Small intestine (tissue), 16 donors: Measurements from ENCODE around the gene TBKBP1. TPM values are rescaled to one million over a fixed set of nuclear protein-coding genes. Genes with fewer than 3 reads are reported as not detected.

Source experiments
- DNase-seq, 2 donors: peaks; one replicate each; pipeline versions ENCODE4 v3.0.0 to v3.0.0-alpha.2; 2013
- FAIRE-seq: peaks from 2 replicates; lab custom pipeline; 2012; peaks lifted over from hg19 to GRCh38; lab: Jason Lieb, UNC
- H3K27ac ChIP-seq, 3 donors: one replicate each; pipeline ENCODE4 v1.5.1; 2013; ENCODE audit warnings: low read length in 2 of 3, mild to moderate bottlenecking in 2 of 3, control low read depth in 1 of 3, inconsistent platforms in 1 of 3, low read depth in 1 of 3, moderate library complexity in 1 of 3
- H3K27me3 ChIP-seq, 3 donors: one replicate each; pipeline ENCODE4 v1.6.1; 2013; ENCODE audit warnings: low read length in 3 of 3, inconsistent platforms in 1 of 3; ENCODE audit not compliant: control insufficient read depth in 3 of 3, insufficient read depth in 3 of 3
- H3K36me3 ChIP-seq, 3 donors: one replicate each; pipeline ENCODE4 v1.6.1; 2013; ENCODE audit warnings: low read length in 3 of 3, inconsistent platforms in 1 of 3, low read depth in 1 of 3, mild to moderate bottlenecking in 1 of 3, moderate library complexity in 1 of 3; ENCODE audit not compliant: control insufficient read depth in 3 of 3, insufficient read depth in 2 of 3
- H3K4me1 ChIP-seq, 3 donors: one replicate each; pipeline ENCODE4 v1.6.1; 2013; ENCODE audit warnings: low read length in 2 of 3, inconsistent platforms in 1 of 3, low read depth in 1 of 3, mild to moderate bottlenecking in 1 of 3, moderate library complexity in 1 of 3; ENCODE audit not compliant: control insufficient read depth in 3 of 3, insufficient read depth in 2 of 3
- H3K4me3 ChIP-seq, 3 donors: one replicate each; pipeline ENCODE4 v1.5.1; 2013; ENCODE audit warnings: low read length in 3 of 3, control low read depth in 1 of 3, inconsistent platforms in 1 of 3, low read depth in 1 of 3, mild to moderate bottlenecking in 1 of 3, moderate library complexity in 1 of 3
- H3K9me3 ChIP-seq, 2 donors: one replicate each; pipeline ENCODE4 v1.6.1; 2013; ENCODE audit warnings: low read depth in 1 of 2, low read length in 1 of 2; ENCODE audit not compliant: control insufficient read depth in 2 of 2, insufficient read depth in 1 of 2
- WGBS, 3 donors: extraction: QIAGEN DNeasy Blood & Tissue Kit; methylation state at CpG; one replicate each; pipeline ENCODE4 v1.1.7; 2013; 5-methylcytosine and 5-hydroxymethylcytosine counted together
- long read RNA-seq, 10 donors: transcript quantifications; one replicate each; lab custom pipeline, GENCODE V29; 2026
- polyA plus RNA-seq, 4 donors: library from polyadenylated mRNA; stranded (reverse) in 3 of 4; unstranded in 1 of 4; fragments of 200-250 nt in 3 of 4; fragments of 120-200 nt in 1 of 4; gene quantifications; one replicate each; pipeline versions ENCODE4 v1.2.1 to v1.2.3, GENCODE V29; 2013
- donor health status: healthy with polysubstance abuse.
- donor health status: control.
- donor health status: control.
- donor health status: Bipolar disorder and iron deficiency.
- donor health status: healthy.

Gene TBKBP1, protein sequence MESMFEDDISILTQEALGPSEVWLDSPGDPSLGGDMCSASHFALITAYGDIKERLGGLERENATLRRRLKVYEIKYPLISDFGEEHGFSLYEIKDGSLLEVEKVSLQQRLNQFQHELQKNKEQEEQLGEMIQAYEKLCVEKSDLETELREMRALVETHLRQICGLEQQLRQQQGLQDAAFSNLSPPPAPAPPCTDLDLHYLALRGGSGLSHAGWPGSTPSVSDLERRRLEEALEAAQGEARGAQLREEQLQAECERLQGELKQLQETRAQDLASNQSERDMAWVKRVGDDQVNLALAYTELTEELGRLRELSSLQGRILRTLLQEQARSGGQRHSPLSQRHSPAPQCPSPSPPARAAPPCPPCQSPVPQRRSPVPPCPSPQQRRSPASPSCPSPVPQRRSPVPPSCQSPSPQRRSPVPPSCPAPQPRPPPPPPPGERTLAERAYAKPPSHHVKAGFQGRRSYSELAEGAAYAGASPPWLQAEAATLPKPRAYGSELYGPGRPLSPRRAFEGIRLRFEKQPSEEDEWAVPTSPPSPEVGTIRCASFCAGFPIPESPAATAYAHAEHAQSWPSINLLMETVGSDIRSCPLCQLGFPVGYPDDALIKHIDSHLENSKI
- polyA plus RNA-seq: 1 to 10 TPM in 3 of 4 donors, under 1 TPM in 1; 0.22 to 7.5 (median 4.5) TPM
- long read RNA-seq, donor 1: 0 reads
- long read RNA-seq, donor 2: 0 reads
- long read RNA-seq, donor 3: 0 reads
- long read RNA-seq, donor 4: 0 reads
- long read RNA-seq, donor 5: 0 reads
- long read RNA-seq, donor 6: 0 reads
- long read RNA-seq, donor 7: 0 reads
- long read RNA-seq, donor 8: 0 reads
- long read RNA-seq, donor 9: 0 reads
- long read RNA-seq, donor 10, partial matches to known transcripts: 6 of 6 reads
- long read RNA-seq, donor 10, other reads (novel, unspliced or antisense): 0 of 6 reads

DNA sequence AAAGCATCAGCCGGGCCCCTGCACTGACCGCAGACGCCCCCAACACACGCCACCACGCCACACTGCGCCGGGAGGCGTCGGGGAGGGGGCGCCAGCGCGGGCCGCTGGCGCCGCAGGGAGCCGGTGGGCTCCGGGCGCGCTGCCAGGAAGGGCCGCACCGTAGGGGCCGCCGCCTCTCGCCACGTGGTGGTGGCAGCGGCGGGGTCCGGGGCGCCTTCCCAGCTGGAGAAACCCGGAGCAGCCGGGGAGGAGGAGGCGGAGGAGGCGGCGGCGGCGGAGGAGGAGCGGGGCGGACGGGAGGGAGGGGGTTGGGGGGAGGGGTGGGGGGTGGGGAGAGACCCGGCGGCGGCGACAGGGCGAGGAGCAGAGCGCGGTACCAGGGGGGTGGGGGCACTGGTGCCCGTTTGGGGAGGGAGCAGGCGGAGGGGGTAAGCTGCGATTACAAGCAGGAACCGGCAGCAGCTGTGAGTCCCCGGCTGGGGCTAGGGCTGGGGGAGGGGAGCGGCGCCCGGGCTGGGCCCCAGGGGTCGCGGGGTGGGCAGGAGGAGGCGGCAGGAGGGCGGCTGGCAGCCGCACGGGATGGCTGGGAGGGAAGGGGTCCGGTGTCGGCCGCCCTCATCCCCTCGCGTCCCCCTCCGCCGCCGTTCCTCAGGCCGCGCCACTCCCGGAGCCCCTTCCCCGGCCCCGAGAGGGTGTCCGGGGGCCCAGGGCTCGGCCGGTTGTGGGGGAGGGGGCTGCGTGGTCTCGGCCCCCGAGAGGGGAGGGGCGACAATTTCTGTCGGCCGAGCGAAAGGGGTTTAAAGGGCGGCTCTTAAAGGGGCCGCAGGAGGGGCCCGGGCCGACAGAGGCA is at the start of gene TBKBP1:
TSS of gene TBKBP1 (plus strand) at position 431 of the 850 bp plus-strand sequence. CDS start 1,952 bp downstream, outside the sequence.
- peak within 1 kb of the TSS in 2 of 3 donors; percentile 44 to 60 for H3K27ac ChIP-seq
- no peaks in the 10 kb centered on the region for H3K9me3 ChIP-seq
- FAIRE-seq (no peak), DNase-seq (peak in 1 of 2 donors; percentile 70)
- peaks cover 0 to 2% (median 0%) of the 10 kb centered on the region in 3 donors for H3K27me3 ChIP-seq
- peaks cover 0 to 9% (median 6%) of the 10 kb centered on the region in 3 donors for H3K4me1 ChIP-seq
- WGBS, 3 donors: 0 to 2% (median 1%) methylated on average over 45 to 87 of the region's 87 CpGs
- H3K36me3 ChIP-seq: peaks cover 0 to 16% (median 0%) of the 10 kb centered on the region in 3 donors
- H3K4me3 ChIP-seq: peak within 1 kb of the TSS; percentile 63 to 74 (median 69)

GRCh38 chr17:47644324-47644723 is 49.6 kb upstream of the TBKBP1 start:
- Histone ChIP-seq H3K4me3 (no peak overlapping the region), H3K27me3 (no peaks in the 10 kb centered on the region), H3K36me3 (no peaks in the 10 kb centered on the region), H3K27ac (no peak overlapping the region), H3K4me1 (peaks cover 0 to 7% (median 0%) of the 10 kb centered on the region in 3 donors), H3K9me3 (no peaks in the 10 kb centered on the region)
- DNase-seq (no peak), FAIRE-seq (no peak)
- 84 to 89% (median 89%) methylated on average over 5 of the region's 5 CpGs for WGBS, 3 donors

DNA sequence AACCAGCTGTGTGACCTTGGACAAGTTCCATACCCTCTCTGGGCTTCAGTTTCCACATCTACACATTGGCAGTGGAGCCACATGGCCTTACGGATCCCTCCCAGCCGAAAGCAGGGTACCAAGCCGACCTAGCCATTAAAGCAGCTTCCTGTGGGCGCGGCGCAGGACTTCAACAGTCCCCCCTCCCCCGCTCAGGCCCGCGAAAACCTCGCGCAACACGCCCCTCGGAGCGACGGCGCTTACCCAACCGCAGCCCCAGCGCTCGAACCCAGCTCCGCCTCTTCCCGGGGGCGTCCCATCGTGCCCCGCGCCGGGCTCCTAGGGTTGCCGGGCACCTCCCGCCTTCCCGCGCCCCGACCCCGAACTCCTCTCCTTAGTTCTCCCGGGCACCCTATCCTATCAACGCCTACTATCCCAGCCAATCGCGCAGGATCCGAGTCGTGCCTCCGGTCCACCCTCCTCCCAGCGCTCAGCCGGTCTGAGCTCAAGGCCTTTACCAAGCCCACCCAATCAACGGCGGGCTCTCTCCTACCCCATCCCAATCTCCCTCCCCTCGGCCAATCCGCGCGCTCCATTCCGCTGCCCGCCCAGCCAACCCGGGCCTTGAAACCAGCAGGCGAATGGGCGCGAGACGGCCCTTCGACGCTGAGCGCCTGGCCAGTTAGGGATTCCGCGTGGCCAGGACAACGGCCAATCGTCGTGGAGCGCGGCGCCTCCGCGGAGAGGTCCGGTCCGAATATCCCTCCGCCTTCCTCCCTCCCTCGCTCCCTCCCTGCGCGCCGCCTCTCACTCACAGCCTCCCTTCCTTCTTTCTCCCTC is 44.6 kb upstream of the TBKBP1 start, which contains the start of gene KPNB1:
TSS of gene KPNB1 (plus strand) at position 767 of the 819 bp plus-strand sequence. CDS start 326 bp downstream, outside the sequence.
- WGBS, 3 donors: 0 to 1% (median 0%) methylated on average over 70 to 74 of the region's 74 CpGs
- Histone ChIP-seq H3K9me3 (no peaks in the 10 kb centered on the region), H3K27me3 (no peaks in the 10 kb centered on the region), H3K27ac (peak within 1 kb of the TSS; percentile 75 to 91 (median 91)), H3K4me1 (peaks cover 0 to 17% (median 0%) of the 10 kb centered on the region in 3 donors), H3K4me3 (peak within 1 kb of the TSS; percentile 84 to 95 (median 90)), H3K36me3 (peaks cover 0 to 12% (median 7%) of the 10 kb centered on the region in 3 donors)
- FAIRE-seq: peak; percentile 5
- peak; percentile 100 for DNase-seq

DNA sequence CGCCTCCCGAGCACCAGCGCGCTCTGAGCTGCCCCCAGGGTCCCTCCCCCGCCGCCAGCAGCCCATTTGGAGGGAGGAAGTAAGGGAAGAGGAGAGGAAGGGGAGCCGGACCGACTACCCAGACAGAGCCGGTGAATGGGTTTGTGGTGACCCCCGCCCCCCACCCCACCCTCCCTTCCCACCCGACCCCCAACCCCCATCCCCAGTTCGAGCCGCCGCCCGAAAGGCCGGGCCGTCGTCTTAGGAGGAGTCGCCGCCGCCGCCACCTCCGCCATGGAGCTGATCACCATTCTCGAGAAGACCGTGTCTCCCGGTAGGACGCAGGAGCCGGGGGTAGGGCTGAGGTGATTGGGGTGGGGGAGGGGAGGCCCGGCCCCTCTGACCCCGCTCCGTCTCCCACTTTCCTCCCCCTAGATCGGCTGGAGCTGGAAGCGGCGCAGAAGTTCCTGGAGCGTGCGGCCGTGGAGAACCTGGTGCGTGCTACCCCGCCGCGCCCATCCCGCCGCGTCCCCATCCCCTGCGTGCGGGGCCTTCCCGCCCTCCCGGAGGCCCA is 43.9 kb upstream of the TBKBP1 start:
- peak overlapping the region; percentile 75 to 91 (median 79) for H3K27ac ChIP-seq
- DNase-seq: no peak
- peaks cover 2 to 20% (median 5%) of the 10 kb centered on the region in 3 donors for H3K4me1 ChIP-seq
- peak overlapping the region; percentile 84 to 95 (median 90) for H3K4me3 ChIP-seq
- 0% methylated on average over 27 to 48 of the region's 48 CpGs; no CpG with 5 or more reads in 1 of the 3 donors for WGBS, 3 donors
- FAIRE-seq: no peak
- no peaks in the 10 kb centered on the region for H3K9me3 ChIP-seq
- H3K27me3 ChIP-seq: no peaks in the 10 kb centered on the region
- peaks cover 4 to 15% (median 11%) of the 10 kb centered on the region in 3 donors for H3K36me3 ChIP-seq

GRCh38 chr17:47650525-47651522 is 43.1 kb upstream of the TBKBP1 start:
- Histone ChIP-seq H3K36me3 (peaks cover 6 to 16% (median 15%) of the 10 kb centered on the region in 3 donors), H3K9me3 (no peaks in the 10 kb centered on the region), H3K27ac (peak overlapping the region in 2 of 3 donors; percentile 79 to 91), H3K4me1 (peaks cover 2 to 20% (median 6%) of the 10 kb centered on the region in 3 donors), H3K4me3 (peak overlapping the region; percentile 84 to 95 (median 90)), H3K27me3 (no peaks in the 10 kb centered on the region)
- FAIRE-seq: no peak
- WGBS, 3 donors: 0 to 3% (median 1%) methylated on average over 16 to 39 of the region's 39 CpGs
- peak; percentile 96 for DNase-seq

DNA sequence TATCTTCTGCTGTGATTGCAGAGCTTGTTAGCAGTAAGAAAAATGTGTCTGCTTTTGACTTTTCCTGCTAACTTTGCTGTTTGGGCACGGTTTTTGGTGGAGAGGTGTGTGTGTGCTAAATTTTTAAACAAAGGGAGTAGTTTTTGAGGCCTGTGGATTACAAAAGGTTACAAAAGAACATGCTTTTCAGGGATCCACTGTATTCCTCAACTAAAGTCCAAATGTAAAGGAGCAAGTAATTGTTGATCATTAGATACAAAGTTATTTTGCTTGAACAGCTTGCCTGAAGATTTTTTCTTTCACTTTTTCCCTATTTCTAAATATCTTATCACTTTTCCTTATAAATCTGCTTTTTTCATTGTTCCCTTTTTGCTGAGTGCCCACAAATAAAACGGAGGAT is 42.3 kb upstream of the TBKBP1 start:
- peaks cover 2 to 20% (median 6%) of the 10 kb centered on the region in 3 donors for H3K4me1 ChIP-seq
- H3K4me3 ChIP-seq: no peak overlapping the region
- no peak overlapping the region for H3K27ac ChIP-seq
- FAIRE-seq (no peak), DNase-seq (no peak)
- H3K9me3 ChIP-seq: no peaks in the 10 kb centered on the region
- peaks cover 11 to 25% (median 18%) of the 10 kb centered on the region in 3 donors for H3K36me3 ChIP-seq
- WGBS, 3 donors: 44 to 53% (median 48%) methylated on average over 2 of the region's 2 CpGs
- no peaks in the 10 kb centered on the region for H3K27me3 ChIP-seq
